ENCODE data around the gene SAMD11.

SAMD11 gene

GRCh38 chr1:915295-916172, 8.2 kb upstream of the SAMD11 start:
- DNase-seq (ENCODE audit: low read depth, low spot score), result no peak

GRCh38 chr1:916173-917075, 7.3 kb upstream of the SAMD11 start:
- no peak for DNase-seq (ENCODE audit: low read depth, low spot score)
- H3K27ac ChIP-seq, result no peak overlapping the region

More at GRCh38 chr1:915295-916172, 8.2 kb upstream of the SAMD11 start:
- no peak overlapping the region for H3K27ac ChIP-seq

GRCh38 chr1:917076-917459, 6.7 kb upstream of the SAMD11 start:
- H3K27ac ChIP-seq, result no peak overlapping the region
- no peak for DNase-seq (ENCODE audit: low read depth, low spot score)

DNA sequence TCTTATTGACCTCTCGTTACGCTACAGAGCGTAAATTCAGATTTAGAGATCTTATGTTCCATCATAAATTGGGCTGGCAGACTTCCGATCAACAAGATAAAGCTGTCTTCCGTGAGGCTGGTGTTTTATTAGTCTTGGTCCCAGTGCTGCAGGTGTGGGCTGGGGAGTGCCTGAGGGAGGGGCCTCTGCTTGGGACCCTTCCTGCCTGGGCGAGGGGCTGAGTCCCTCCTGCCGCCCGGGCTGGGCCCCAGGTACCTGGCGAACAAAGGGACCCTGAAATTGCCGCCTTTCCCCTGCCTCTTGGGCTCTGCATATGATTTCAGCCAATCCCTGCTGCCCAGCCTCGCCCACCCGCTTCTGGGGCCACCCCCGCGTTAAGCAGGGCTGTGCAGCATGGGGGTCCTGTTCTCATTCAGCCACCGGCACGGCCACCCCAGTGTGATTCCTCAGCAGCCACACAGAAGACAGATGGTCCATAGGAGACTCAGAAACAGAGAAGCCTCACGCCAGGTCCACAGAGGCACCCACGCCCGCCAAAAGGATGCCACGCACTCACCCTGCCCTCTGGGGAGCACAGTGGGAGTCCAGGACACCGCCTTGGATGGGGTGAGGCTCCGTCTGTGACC, 6.1 kb upstream of the SAMD11 start:
- no peak for DNase-seq (ENCODE audit: low read depth, low spot score)
- H3K27ac ChIP-seq, result no peak overlapping the region

DNA sequence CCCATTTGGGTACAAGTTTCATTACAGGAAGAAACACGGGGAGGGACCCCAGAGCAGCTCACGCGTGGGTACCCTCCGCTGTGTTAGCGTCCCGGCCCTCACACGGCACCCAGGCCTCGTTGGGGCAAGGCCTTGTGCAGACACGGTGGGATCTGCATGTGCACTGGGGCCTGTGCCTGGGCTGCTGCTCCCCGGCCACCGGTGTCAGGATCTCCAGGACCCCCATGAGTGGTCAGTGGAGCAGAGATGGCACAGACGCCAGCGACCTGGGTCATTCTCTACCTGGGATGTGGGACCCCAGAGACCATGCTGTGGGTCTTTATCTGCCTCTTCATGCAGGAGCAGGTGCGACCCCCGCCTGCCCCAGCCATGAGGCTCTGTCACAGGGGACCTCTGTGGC, 5.4 kb upstream of the SAMD11 start:
- H3K27ac ChIP-seq, result no peak overlapping the region
- DNase-seq (ENCODE audit: low read depth, low spot score), result no peak

DNA sequence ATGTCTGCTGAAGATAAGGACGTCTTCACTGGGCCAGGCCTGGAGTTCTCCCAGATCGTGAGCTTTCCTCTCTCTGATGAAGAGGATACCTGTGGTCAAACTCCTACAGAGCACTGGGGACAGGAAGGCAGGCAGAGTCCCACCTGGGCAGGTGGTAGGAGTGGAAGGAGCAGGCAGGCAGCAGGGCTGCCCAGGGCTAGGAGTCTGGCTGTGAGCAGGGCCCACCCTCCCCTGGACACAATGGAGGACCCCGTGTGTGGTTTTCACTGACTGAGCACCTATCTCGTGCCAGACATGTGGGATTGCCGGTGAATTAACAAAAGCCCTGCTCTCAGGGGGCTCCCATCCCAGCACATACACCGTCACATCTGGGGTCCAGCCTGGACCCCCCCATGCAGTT, 4.9 kb upstream of the SAMD11 start:
- DNase-seq (ENCODE audit: low read depth, low spot score), result no peak
- no peak overlapping the region for H3K27ac ChIP-seq

GRCh38 chr1:919271-919872, 4.4 kb upstream of the SAMD11 start:
- no peak for DNase-seq (ENCODE audit: low read depth, low spot score)
- no peak overlapping the region for H3K27ac ChIP-seq

- no peak overlapping the region for H3K27ac ChIP-seq
- DNase-seq (ENCODE audit: low read depth, low spot score), result no peak
These were observed 3.7 kb upstream of the SAMD11 start for GRCh38 chr1:920010-920409.

GRCh38 chr1:920521-920920, 3.2 kb upstream of the SAMD11 start:
- no peak for DNase-seq (ENCODE audit: low read depth, low spot score)
- no peak overlapping the region for H3K27ac ChIP-seq

- no peak for DNase-seq (ENCODE audit: low read depth, low spot score)
- H3K27ac ChIP-seq, result no peak overlapping the region
These were observed 2.5 kb upstream of the SAMD11 start for GRCh38 chr1:921011-921837.

- no peak for DNase-seq (ENCODE audit: low read depth, low spot score)
- H3K27ac ChIP-seq, result no peak overlapping the region
These were observed 400 bp downstream of the SAMD11 start for GRCh38 chr1:923991-924655.

GRCh38 chr1:924656-925560, 1.2 kb downstream of the SAMD11 start:
- H3K27ac ChIP-seq, result no peak overlapping the region
- no peak for DNase-seq (ENCODE audit: low read depth, low spot score)

DNA sequence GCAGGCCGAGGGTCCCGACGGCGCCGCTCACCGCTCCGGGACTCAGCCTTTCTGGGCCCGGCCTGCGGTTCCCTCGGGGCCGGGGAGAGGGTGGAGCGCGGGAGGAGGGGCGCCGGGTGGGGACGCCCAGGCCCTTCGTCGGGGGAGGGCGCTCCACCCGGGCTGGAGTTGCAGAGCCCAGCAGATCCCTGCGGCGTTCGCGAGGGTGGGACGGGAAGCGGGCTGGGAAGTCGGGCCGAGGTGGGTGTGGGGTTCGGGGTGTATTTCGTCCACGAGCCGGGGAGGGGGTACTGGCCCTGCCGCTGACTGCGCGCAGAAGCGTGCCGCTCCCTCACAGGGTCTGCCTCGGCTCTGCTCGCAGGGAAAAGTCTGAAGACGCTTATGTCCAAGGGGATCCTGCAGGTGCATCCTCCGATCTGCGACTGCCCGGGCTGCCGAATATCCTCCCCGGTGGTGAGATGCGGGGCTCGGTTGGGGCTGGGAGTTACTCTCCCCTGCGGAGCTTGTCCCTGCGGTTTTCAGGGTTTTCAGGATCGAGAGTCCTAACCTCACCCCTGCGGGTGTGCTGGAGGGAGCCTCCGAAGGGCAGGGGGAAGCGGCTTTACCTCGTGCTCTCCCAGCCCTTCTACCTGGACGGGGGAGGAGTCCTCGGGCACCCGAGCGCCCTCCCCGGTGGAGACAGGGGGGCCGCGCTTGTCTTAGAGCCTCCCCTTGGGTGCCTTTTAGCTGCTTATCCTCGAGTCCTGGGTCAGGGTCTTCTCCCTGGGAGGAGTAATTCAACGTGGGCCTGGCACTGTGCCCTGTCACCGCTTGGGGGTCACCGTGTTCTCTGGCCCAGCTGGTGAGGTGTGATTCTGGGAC, 2.1 kb downstream of the SAMD11 start:
- no peak overlapping the region for H3K27ac ChIP-seq
- no peak for DNase-seq (ENCODE audit: low read depth, low spot score)

DNA sequence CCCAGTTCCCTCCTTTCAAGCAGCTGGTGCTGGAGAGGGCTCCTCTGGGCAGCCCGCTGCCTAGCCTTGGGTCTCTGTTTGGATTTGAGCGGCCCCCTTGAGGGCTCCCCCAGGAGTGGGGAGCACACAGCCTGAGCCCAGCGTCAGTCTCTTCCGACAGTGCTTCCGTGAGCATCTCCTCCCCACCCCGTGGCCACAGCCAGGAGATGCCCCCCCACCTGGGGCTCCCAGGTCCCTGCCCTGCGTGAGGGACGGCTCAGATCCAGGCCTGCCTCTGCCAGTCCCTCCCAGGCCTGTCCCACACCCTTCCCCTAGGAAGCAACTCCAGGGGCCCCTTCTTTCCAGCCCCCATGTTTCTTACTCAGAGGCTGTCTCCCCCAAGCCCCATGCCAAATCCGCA, 3.5 kb downstream of the SAMD11 start:
- no peak for DNase-seq (ENCODE audit: low read depth, low spot score)
- H3K27ac ChIP-seq, result no peak overlapping the region

GRCh38 chr1:927748-928147, 4.0 kb downstream of the SAMD11 start:
- no peak overlapping the region for H3K27ac ChIP-seq
- no peak for DNase-seq (ENCODE audit: low read depth, low spot score)

DNA sequence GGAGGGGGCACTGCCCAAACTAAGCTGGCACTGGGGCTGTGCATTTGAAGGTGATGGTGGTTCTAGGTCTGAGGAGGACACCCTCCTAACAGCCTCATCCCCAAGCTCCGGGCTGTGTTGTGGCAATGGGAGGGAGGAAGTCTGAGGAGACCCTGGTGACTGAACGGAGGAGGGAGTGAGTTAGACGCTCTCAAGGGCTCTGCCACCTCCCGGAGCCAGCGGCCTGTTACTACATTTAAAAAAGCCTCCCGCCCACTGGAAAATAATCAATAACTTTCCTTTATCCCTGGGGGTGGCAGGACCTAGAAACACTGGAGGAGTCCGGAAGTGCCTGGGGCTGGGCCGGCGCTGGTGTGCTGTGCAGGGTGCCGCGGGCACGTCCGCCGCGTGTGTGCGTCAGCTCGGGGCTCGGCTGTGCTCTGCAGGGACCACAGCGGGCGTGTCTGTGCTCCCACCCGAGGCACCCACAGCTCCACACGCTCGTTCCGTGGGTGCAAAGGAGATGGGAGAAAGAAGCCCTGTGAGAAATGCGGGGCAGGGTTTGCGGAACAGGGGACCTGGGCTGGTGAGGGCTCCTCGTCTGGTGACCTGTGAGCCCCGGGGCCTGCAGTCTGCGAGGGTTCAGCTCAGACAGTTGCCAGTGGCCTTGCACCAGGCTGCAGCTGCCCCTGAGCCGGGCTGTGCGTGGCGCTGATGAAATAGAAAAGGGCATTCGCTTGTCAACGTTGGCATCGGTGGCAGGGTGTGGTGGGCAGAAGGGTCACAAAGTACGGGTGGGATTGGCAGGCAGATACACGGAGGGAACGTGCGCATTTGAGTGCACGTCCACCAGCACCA, 5.3 kb downstream of the SAMD11 start:
- no peak overlapping the region for H3K27ac ChIP-seq
- DNase-seq (ENCODE audit: low read depth, low spot score), result no peak
